Ovary (tissue), 3 donors: Measurements from ENCODE around the gene DPPA4.

Experiments
- EP300 ChIP-seq: sonication (generic); formaldehyde crosslinking; IDR thresholded peaks from one replicate; pipeline ENCODE4 v1.6.1; 2017; ENCODE audit warnings: antibody characterized with exemption
- POLR2A ChIP-seq: fragments of 450-650 bp; IDR thresholded peaks from one replicate; pipeline ENCODE4 v1.6.1; 2017; ENCODE audit warnings: antibody characterized with exemption, mild to moderate bottlenecking, moderate library complexity
- TF ChIP-seq, protein P1 (sequence below), 3 donors: fragments of 450-650 bp in 2 of 3; fragments of 200-600 bp in 1 of 3; IDR thresholded peaks; one replicate each; pipeline versions ENCODE4 v1.5.1 to v1.8.0; 2016 to 2022; ENCODE audit warnings: antibody characterized with exemption in 3 of 3, mild to moderate bottlenecking in 1 of 3
- donor health status: DM: no; HTN: no; CAD: no.

DNA sequence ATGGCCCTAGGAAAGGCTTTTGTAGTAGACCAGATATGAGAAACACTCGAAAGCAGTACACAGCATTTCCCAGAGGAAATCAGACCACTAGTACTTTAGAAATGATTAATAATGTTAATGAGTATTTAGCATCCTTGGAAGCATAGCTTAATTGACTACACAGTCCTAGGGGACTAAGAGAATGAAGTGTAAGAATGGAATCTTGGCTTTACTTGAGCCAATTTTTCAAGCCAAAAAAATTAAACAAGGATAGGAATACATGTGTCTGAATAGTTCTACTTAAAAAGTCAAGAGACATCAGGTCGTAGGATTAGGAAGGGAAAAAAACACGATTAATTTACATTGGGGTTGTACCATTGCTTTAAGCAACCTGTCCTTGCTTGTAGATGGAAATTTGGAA, 59.2 kb downstream of the DPPA4 start:
- TF ChIP-seq, protein P1, sequence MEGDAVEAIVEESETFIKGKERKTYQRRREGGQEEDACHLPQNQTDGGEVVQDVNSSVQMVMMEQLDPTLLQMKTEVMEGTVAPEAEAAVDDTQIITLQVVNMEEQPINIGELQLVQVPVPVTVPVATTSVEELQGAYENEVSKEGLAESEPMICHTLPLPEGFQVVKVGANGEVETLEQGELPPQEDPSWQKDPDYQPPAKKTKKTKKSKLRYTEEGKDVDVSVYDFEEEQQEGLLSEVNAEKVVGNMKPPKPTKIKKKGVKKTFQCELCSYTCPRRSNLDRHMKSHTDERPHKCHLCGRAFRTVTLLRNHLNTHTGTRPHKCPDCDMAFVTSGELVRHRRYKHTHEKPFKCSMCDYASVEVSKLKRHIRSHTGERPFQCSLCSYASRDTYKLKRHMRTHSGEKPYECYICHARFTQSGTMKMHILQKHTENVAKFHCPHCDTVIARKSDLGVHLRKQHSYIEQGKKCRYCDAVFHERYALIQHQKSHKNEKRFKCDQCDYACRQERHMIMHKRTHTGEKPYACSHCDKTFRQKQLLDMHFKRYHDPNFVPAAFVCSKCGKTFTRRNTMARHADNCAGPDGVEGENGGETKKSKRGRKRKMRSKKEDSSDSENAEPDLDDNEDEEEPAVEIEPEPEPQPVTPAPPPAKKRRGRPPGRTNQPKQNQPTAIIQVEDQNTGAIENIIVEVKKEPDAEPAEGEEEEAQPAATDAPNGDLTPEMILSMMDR (IDR thresholded peaks at IDR 0.05), result no peak
- TF ChIP-seq POLR2A, result no peak
- no peak for TF ChIP-seq EP300
